OCI-LY1 (cell line): Measurements from ENCODE around the gene ATP2B2.

Source experiments
- H2AFZ ChIP-seq: fragments of 200-600 bp; sonication (generic), shearing (Covaris generic); 2 replicates; pipeline ENCODE4 v1.6.0; 2014; ENCODE audit warnings: antibody characterized with exemption, mild to moderate bottlenecking, low read length
- H3F3A ChIP-seq: fragments of 200-600 bp; sonication (generic), shearing (Covaris generic); 2 replicates; pipeline ENCODE4 v1.6.0; 2014; ENCODE audit warnings: mild to moderate bottlenecking, antibody characterized with exemption, low read length, moderate library complexity; ENCODE audit not compliant: insufficient read depth
- H3K27ac ChIP-seq: fragments of 200-600 bp; sonication (generic); 2 replicates; pipeline ENCODE4 v1.5.1; 2014; ENCODE audit warnings: low read length, mixed run types, mild to moderate bottlenecking, low read depth; ENCODE audit not compliant: poor library complexity, severe bottlenecking
- H3K27me3 ChIP-seq: fragments of 200-600 bp; sonication (generic); 2 replicates; pipeline ENCODE4 v1.6.0; 2014; ENCODE audit warnings: antibody characterized with exemption, mild to moderate bottlenecking, low read length, moderate library complexity; ENCODE audit not compliant: insufficient read depth
- H3K36me3 ChIP-seq: fragments of 200-600 bp; sonication (generic); 2 replicates; pipeline ENCODE4 v1.6.1; 2014; ENCODE audit warnings: mild to moderate bottlenecking, antibody characterized with exemption, low read length, moderate library complexity, mixed read lengths; ENCODE audit not compliant: insufficient read depth
- H3K4me1 ChIP-seq: fragments of 200-600 bp; sonication (generic); 2 replicates; pipeline ENCODE4 v1.5.1; 2014; ENCODE audit warnings: mild to moderate bottlenecking, low read length, moderate library complexity; ENCODE audit not compliant: insufficient read depth, severe bottlenecking
- H3K4me2 ChIP-seq: fragments of 200-600 bp; sonication (generic), shearing (Covaris generic); 2 replicates; pipeline ENCODE4 v1.6.1; 2014; ENCODE audit warnings: low read length
- H3K4me3 ChIP-seq: fragments of 200-600 bp; sonication (generic); 2 replicates; pipeline ENCODE4 v1.5.1; 2014; ENCODE audit warnings: low read length, low read depth, mild to moderate bottlenecking, mixed read lengths; ENCODE audit not compliant: poor library complexity, severe bottlenecking
- H3K79me2 ChIP-seq: fragments of 200-600 bp; shearing (Covaris generic); 2 replicates; pipeline ENCODE4 v1.6.1; 2016; ENCODE audit warnings: mixed run types, low read length, mixed read lengths; ENCODE audit not compliant: insufficient read depth
- H3K9ac ChIP-seq: fragments of 200-600 bp; sonication (generic), shearing (Covaris generic); 2 replicates; pipeline ENCODE4 v1.6.1; 2014; ENCODE audit warnings: mild to moderate bottlenecking, low read length, mixed read lengths
- H3K9me2 ChIP-seq: fragments of 200-600 bp; sonication (generic), shearing (Covaris generic); 2 replicates; pipeline ENCODE4 v1.6.1; 2014; ENCODE audit warnings: low read depth, mild to moderate bottlenecking, low read length, mixed read lengths
- H3K9me3 ChIP-seq: fragments of 200-600 bp; shearing (Covaris generic); 2 replicates; pipeline ENCODE4 v1.6.1; 2014; ENCODE audit warnings: low read length, mixed read lengths
- H4K20me1 ChIP-seq: fragments of 200-600 bp; sonication (generic), shearing (Covaris generic); 2 replicates; pipeline ENCODE4 v1.6.0; 2016; ENCODE audit warnings: mild to moderate bottlenecking, low read length; ENCODE audit not compliant: insufficient read depth
- CTCF ChIP-seq: fragments of 200-600 bp; sonication (generic), shearing (Covaris generic); IDR thresholded peaks from 2 replicates; pipeline ENCODE4 v1.5.1; 2017; ENCODE audit warnings: mild to moderate bottlenecking, antibody characterized with exemption, low read length, moderate library complexity, mixed read lengths
- EZH2 ChIP-seq: fragments of 200-600 bp; sonication (generic), shearing (Covaris generic); IDR thresholded peaks from 2 replicates; pipeline ENCODE4 v1.8.0; 2017; ENCODE audit warnings: borderline replicate concordance, mixed run types, mild to moderate bottlenecking, antibody characterized with exemption, low read length, moderate library complexity, mixed read lengths

Gene ATP2B2

GRCh38 chr3:10500717-10501663 lies 4.4 kb downstream of the ATP2B2 start:
- H3K4me3 ChIP-seq, result no peak overlapping the region
- H3F3A ChIP-seq, result no peaks in the 10 kb centered on the region
- no peaks in the 10 kb centered on the region for H3K36me3 ChIP-seq
- H3K9ac ChIP-seq, result no peak overlapping the region
- no peaks in the 10 kb centered on the region for H3K9me2 ChIP-seq
- no peak overlapping the region for H3K4me2 ChIP-seq
- no peaks in the 10 kb centered on the region for H3K9me3 ChIP-seq
- no peak for TF ChIP-seq EZH2
- no peak for TF ChIP-seq CTCF
- H3K27ac ChIP-seq, result no peak overlapping the region
- no peaks in the 10 kb centered on the region; the same call in 1 of the 2 replicates for H3K27me3 ChIP-seq
- H3K79me2 ChIP-seq, result no peaks in the 10 kb centered on the region
- H2AFZ ChIP-seq, result no peak overlapping the region
- no peaks in the 10 kb centered on the region for H3K4me1 ChIP-seq
- no peaks in the 10 kb centered on the region for H4K20me1 ChIP-seq

DNA sequence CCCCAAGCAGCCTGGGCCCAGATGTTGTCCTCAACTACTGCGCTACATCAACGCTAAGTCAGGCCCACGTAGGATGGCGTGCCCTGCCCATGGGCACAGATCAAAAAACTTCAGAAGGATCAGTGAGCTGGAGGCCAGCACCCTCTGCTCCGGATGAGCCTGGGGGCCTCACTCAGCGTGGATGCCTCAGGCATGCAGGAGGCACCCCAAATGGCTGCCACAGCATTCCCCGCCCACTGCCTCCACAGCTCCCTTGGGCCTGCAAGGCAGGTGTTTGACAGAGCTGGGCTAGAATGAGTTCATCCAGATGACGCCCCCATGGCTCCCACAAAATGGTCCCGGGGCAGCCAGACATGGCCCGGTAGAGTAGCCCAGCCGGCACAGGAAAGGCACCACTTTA lies 7.1 kb downstream of the ATP2B2 start:
- Histone ChIP-seq H3K9me2 (no peaks in the 10 kb centered on the region), H2AFZ (no peak overlapping the region), H3K4me2 (no peak overlapping the region), H3K79me2 (no peaks in the 10 kb centered on the region), H3K9ac (no peak overlapping the region), H3K27me3 (no peaks in the 10 kb centered on the region; the same call in 1 of the 2 replicates), H3K27ac (no peak overlapping the region), H3F3A (no peaks in the 10 kb centered on the region), H3K36me3 (no peaks in the 10 kb centered on the region), H3K9me3 (no peaks in the 10 kb centered on the region), H3K4me3 (no peak overlapping the region), H4K20me1 (no peaks in the 10 kb centered on the region), H3K4me1 (no peaks in the 10 kb centered on the region)
- no peak for TF ChIP-seq CTCF

- Histone ChIP-seq H3K27me3 (no peaks in the 10 kb centered on the region; the same call in 1 of the 2 replicates), H3K9me3 (no peaks in the 10 kb centered on the region), H3K9me2 (no peaks in the 10 kb centered on the region), H3K27ac (no peak overlapping the region), H3K79me2 (no peaks in the 10 kb centered on the region), H3K4me2 (no peak overlapping the region), H3K36me3 (no peaks in the 10 kb centered on the region), H4K20me1 (no peaks in the 10 kb centered on the region), H3F3A (no peaks in the 10 kb centered on the region), H2AFZ (no peak overlapping the region), H3K4me3 (no peak overlapping the region), H3K9ac (no peak overlapping the region), H3K4me1 (no peaks in the 10 kb centered on the region)
- TF ChIP-seq EZH2 (no peak), CTCF (no peak)
Observed at GRCh38 chr3:10497439-10497838, 7.9 kb downstream of the ATP2B2 start.
